HG03439 (cell line): ENCODE data around the gene HNRNPK.

ENCODE experiments used
- ATAC-seq: cut with Tn5 transposase; IDR thresholded peaks from one replicate; pipeline ENCODE4 v1.9.1; 2021; ENCODE audit warnings: mild to moderate bottlenecking, moderate library complexity; ENCODE audit not compliant: unreplicated experiment

HNRNPK gene

GRCh38 chr9:83935276-83935935, 44.6 kb downstream of the HNRNPK start:
- ATAC-seq: no peak

GRCh38 chr9:83934569-83935275, 45.3 kb downstream of the HNRNPK start:
- no peak for ATAC-seq

GRCh38 chr9:83933790-83934189, 46.2 kb downstream of the HNRNPK start:
- no peak for ATAC-seq

DNA sequence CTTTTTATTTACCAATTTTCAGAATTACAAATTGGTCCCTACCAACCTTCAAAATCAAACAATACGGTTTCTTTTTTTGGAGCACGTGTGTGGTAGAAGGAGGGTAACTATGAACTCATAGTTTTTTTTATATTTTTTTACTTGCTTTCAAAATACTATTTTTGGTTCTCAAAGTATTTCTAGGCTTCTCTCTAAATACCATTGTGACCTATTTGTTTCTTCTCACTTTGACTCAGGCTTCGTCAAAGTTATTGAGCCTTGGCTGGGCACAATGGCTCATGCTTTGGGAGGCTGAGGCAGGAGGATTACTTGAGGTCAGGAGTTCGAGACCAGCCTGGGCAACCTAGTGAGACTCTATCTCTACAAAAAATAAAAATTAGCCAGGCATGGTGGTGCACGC, 47.2 kb downstream of the HNRNPK start:
- ATAC-seq: no peak

DNA sequence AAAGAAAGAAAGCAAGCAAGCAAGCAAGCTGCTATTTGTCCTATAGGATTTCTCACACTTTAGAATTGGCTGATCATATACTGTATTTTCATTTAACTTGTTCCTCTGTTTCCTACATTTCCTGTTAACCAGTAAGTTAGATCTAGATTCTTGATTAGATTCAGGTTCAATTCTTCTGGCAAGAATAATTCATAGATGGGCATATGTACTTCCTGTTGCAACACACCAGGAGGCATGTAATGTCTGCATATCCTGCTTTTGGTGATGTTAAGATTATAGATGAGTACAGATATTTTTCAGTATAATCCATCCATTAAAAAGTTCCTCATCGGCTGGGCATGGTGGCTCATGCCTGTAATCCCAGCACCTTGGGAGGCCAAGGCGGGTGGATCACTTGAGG, 48.0 kb downstream of the HNRNPK start:
- ATAC-seq: no peak

- ATAC-seq: no peak
Observed at GRCh38 chr9:83930881-83931280, 49.1 kb downstream of the HNRNPK start.

DNA sequence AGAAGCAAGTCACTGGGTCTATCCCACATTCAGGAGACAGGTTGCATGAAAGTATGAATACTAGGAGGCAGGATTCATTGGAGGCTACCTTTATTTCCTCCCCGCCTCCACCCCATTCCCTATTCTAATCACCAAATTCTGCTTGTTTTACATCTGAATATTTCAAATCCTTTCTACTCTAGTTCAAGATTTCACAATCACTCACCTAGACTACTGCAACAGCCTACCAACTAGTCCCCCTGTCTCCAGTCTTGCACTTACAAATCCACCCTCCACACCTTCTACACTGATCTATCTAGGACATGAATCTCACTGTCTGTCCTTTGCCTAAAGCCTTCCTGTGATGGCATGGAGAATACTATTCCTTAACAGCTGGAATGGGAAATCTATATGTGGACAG, 52.4 kb downstream of the HNRNPK start:
- no peak for ATAC-seq

- peak; percentile 91 for ATAC-seq
Observed at GRCh38 chr9:83920927-83921707, 58.9 kb downstream of the HNRNPK start, which contains the start of gene KIF27. KIF27 (minus strand) TSS chr9:83921432; CDS start chr9:83915591, 5,841 bp downstream.

DNA sequence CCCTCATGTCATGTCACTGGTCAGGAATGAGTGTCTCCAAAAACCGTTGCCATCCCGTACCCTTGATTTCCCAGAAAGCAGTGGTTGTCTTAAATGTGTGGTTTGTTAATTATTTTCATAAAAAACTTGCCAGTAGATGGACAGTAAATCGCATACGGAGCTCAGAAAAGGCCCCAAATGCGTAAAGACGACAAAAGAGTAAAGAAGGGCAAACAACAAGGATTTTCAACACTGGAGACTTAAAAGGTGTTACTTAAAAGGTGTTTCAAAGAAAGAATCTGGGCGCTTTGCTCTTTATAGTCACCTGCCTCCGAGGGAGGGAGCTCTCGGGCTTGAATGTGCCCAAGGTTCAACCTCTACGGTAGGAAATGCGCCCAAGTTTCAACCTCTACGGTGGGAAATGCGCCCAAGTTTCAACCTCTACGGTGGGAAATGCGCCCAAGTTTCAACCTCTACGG, 59.5 kb downstream of the HNRNPK start:
- ATAC-seq: no peak

DNA sequence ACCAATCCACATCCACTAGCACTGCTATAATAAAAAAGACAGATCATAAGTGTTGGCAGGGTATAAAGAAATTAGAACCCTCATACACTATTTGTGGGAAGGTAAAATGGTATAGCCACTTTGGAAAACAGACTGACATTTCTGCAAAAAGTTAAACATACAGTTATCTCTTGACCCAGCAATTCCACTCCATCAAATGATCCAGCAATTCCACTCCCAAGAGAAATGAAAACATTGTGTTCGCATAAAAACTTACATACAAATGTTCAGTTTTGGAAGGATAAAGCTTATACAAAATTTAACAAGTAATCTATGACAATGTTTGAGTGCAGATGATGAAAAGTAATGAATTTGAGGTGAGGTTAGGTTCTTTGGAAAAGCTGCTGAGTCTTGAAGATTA, 60.9 kb downstream of the HNRNPK start:
- ATAC-seq: no peak
